ENCODE measurements around the gene TEX44. TPM values are rescaled to one million over a fixed set of nuclear protein-coding genes. Genes with fewer than 3 reads are reported as not detected.

The TEX44 gene
- total RNA-seq, 1 experiment from 2014 or later: not detected

GRCh38 chr2:231565887-231566594, 26.6 kb upstream of the TEX44 start:
- H3K9me2 ChIP-seq (ENCODE audit: insufficient read depth): no peaks in the 10 kb centered on the region
- H3K4me1 ChIP-seq (ENCODE audit: control insufficient read depth in 1 of 2, insufficient read depth in 2 of 2, low read length in 2 of 2): no peaks in the 10 kb centered on the region
- H3K9me3 ChIP-seq (ENCODE audit: control insufficient read depth in 1 of 2, insufficient read depth in 1 of 2, low read depth in 1 of 2, low read length in 2 of 2): no peaks in the 10 kb centered on the region
- H3K27me3 ChIP-seq (ENCODE audit: insufficient read depth, low read length): no peaks in the 10 kb centered on the region
- H2AFZ ChIP-seq (ENCODE audit: low read depth, low read length, poor library complexity, severe bottlenecking): no peak overlapping the region
- TF ChIP-seq EGR1 (IDR thresholded peaks at IDR 0.05; ENCODE audit: low read depth) (no peak), CBX3 (IDR thresholded peaks at IDR 0.05; ENCODE audit: low read depth) (no peak), SIN3A (IDR thresholded peaks at IDR 0.05; ENCODE audit: low read depth) (no peak), ZNF274 (IDR thresholded peaks at IDR 0.05; ENCODE audit: low read depth, low read length) (no peak), YY1 (IDR thresholded peaks at IDR 0.05; ENCODE audit: extremely low read depth, insufficient replicate concordance, low read depth, low read length) (no peak), EZH2phosphoT487 (IDR thresholded peaks at IDR 0.05; ENCODE audit: borderline replicate concordance) (no peak), SP1 (IDR thresholded peaks at IDR 0.05; ENCODE audit: low read depth) (no peak)
- TF ChIP-seq, protein P1, sequence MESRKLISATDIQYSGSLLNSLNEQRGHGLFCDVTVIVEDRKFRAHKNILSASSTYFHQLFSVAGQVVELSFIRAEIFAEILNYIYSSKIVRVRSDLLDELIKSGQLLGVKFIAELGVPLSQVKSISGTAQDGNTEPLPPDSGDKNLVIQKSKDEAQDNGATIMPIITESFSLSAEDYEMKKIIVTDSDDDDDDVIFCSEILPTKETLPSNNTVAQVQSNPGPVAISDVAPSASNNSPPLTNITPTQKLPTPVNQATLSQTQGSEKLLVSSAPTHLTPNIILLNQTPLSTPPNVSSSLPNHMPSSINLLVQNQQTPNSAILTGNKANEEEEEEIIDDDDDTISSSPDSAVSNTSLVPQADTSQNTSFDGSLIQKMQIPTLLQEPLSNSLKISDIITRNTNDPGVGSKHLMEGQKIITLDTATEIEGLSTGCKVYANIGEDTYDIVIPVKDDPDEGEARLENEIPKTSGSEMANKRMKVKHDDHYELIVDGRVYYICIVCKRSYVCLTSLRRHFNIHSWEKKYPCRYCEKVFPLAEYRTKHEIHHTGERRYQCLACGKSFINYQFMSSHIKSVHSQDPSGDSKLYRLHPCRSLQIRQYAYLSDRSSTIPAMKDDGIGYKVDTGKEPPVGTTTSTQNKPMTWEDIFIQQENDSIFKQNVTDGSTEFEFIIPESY (IDR thresholded peaks at IDR 0.05; ENCODE audit: extremely low read depth, insufficient replicate concordance, low read length): no peak
- TF ChIP-seq, protein P2, sequence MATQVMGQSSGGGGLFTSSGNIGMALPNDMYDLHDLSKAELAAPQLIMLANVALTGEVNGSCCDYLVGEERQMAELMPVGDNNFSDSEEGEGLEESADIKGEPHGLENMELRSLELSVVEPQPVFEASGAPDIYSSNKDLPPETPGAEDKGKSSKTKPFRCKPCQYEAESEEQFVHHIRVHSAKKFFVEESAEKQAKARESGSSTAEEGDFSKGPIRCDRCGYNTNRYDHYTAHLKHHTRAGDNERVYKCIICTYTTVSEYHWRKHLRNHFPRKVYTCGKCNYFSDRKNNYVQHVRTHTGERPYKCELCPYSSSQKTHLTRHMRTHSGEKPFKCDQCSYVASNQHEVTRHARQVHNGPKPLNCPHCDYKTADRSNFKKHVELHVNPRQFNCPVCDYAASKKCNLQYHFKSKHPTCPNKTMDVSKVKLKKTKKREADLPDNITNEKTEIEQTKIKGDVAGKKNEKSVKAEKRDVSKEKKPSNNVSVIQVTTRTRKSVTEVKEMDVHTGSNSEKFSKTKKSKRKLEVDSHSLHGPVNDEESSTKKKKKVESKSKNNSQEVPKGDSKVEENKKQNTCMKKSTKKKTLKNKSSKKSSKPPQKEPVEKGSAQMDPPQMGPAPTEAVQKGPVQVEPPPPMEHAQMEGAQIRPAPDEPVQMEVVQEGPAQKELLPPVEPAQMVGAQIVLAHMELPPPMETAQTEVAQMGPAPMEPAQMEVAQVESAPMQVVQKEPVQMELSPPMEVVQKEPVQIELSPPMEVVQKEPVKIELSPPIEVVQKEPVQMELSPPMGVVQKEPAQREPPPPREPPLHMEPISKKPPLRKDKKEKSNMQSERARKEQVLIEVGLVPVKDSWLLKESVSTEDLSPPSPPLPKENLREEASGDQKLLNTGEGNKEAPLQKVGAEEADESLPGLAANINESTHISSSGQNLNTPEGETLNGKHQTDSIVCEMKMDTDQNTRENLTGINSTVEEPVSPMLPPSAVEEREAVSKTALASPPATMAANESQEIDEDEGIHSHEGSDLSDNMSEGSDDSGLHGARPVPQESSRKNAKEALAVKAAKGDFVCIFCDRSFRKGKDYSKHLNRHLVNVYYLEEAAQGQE (IDR thresholded peaks at IDR 0.05; ENCODE audit: low read depth): no peak
- TF ChIP-seq, protein P3, sequence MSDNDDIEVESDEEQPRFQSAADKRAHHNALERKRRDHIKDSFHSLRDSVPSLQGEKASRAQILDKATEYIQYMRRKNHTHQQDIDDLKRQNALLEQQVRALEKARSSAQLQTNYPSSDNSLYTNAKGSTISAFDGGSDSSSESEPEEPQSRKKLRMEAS (IDR thresholded peaks at IDR 0.05): no peak
- H3K79me2 ChIP-seq (ENCODE audit: insufficient read depth, low read length): no peaks in the 10 kb centered on the region
- H3K9ac ChIP-seq (ENCODE audit: low read length): no peak overlapping the region
- H3K27ac ChIP-seq (ENCODE audit: low read depth, low read length): no peak overlapping the region
- DNase-seq (ENCODE audit: low read depth, low spot score): no peak
- H3K4me3 ChIP-seq (replicated peaks in 1 of 2; ENCODE audit: low read depth in 1 of 2, low read length in 2 of 2): no peak overlapping the region
- no TSS peak for BruUV-seq (replicated peaks)
- CTCF ChIA-PET: interaction anchor here (4.5 kb wide), 1 partner anchor 36 kb away, joined by 31 read pairs; no protein-coding TSS in a partner anchor
- POLR2A ChIA-PET: no interaction called here
- intact Hi-C loops (cut with micrococcal nuclease): no loop called here
- RAD21 ChIA-PET (ENCODE audit: low non-redundant PET in 1 of 2, low total read pairs in 2 of 2, uncharacterized antibody in 2 of 2, unreplicated experiment in 2 of 2): no interaction called here
- no peak overlapping the region for H3K4me2 ChIP-seq (ENCODE audit: low read length)
- ATAC-seq: no peak
- H4K20me1 ChIP-seq (ENCODE audit: insufficient read depth): no peaks in the 10 kb centered on the region
- no peaks in the 10 kb centered on the region for H3K36me3 ChIP-seq (ENCODE audit: control insufficient read depth in 1 of 2, insufficient read depth in 2 of 2, low read length in 2 of 2)
